Astrocyte of the hippocampus (primary cell): ENCODE results near the gene LSM3.

Experiments used
- DNase-seq: peaks from one replicate; pipeline ENCODE4 v3.0.0; 2011; ENCODE audit warnings: low read depth, low spot score

The LSM3 gene

DNA sequence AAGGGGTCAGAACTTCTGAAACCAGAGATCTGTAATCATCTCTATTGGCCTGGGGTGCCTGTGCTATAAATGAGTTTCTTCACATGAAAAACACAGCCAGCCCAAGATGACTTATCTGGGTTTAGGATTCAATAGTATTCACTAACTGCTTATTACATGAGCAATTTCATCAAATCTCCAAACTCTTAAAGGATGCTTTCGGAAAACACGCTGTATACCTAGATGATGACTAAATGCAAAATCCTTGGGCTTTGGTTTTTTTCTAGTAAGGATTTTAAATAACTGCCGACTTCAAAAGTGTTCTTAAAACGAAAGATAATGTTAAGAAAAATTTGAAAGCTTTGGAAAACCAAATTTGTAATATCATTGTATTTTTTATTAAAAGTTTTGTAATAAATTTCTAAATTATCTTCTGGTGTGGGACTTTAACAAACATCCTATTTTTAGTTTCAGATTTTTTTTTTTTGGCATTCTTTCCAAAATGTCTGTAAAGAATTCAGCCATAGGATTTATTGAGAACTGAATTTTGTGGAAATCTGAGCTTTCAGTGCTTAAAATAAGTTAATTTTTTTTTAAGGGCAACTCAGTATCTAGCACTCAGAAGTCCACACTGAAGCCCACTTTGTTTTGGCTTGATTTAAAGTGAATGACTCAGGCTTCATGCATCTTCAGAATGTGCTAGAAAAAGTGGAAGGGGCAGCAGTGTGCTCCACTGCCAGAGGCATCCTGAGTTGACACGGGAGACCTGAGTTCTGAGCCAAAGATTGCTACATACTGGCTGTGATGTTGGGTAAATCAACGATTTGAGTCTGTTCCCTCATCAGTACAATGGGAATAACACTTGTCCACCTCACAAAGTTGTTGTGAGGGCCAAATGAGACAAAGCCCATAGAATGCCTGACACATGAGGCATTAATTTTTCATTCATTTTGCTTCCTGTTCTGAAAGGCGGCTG is 35.1 kb upstream of the LSM3 start:
- DNase-seq, result peak; percentile 95

DNA sequence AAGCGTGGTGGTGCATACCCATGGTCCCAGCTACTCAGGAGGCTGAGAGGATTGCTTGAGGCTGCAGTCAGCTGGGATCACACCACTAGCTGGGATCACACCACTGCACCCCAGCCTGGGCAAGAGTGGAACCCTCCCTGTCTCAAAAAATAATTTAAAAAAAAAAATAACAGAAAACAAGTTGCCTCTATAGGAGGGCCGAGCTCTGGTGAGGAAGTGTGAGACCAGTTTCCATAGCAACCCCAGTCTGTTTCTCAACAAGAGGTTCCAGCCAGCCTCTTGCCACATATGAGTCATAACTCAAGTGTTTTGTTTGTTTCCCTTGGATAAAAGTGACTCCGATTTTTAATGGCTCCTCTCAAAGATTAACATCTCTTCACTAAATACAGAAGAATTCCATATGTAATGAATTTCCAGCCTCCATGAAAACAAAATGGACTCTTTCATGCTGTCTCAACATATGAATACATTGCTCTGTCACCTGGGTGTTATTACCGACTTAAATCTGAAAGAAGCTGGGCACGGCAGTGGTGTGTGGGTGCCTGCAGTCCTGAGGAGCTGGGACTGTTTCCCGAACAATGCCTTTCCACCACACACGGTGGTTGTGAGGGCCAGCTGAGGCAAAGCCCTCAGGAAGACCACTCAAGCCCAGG is 34.1 kb upstream of the LSM3 start:
- DNase-seq, result peak; percentile 97

DNA sequence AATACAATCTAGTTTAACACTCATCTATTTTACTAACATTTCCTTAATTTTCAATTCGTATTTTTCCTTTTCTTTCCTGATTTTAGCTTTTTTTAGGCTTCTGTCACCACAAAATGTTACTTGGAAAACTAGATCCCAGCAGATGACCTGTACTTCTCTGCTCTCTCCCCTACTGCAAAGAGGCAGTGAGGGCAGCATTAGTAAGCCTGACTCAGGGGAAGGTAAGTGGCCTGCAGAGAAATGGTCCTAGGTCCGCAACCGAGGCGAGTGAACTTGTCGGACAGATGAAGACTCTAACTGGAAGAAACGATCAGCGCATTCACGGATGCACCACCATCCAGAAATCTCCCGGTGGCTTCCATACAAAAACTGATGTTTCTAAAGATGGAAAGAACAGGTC is 33.4 kb upstream of the LSM3 start:
- DNase-seq, result peak; percentile 67

DNA sequence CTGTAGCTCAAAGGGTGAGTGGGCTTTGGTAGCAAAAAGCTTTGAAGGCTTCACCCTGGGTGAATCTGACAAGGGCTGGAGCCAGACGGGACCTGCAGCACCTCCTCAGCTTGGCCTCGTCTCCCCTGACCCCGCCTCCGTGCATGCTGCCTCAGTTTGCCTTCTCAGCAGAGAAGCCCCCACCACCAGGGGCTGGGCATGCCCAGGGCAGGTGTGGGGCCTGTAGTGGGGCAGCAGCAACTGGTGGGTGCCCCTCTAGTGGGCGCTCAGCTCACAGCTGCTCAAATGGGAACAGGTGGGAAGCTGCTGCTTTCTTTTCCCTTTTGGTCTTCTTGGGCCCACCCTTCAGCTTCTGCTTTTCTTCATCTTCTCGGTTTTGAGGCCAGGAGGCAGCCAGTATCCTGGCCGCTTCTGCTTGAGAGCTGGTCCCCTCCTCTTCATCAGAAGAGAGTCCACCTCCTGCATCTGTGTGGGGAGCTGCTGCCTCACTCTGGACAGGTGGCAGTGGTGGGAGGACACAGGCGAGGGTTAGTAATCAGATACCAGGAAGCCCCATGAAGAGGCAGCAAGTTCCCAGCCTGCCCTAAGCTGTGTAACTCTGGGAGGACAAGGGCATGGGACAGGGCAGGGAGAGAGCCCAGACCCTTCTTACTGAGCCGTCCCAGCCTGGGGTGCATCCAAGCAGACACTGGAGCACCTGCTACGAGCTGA is 32.8 kb upstream of the LSM3 start:
- no peak for DNase-seq

DNA sequence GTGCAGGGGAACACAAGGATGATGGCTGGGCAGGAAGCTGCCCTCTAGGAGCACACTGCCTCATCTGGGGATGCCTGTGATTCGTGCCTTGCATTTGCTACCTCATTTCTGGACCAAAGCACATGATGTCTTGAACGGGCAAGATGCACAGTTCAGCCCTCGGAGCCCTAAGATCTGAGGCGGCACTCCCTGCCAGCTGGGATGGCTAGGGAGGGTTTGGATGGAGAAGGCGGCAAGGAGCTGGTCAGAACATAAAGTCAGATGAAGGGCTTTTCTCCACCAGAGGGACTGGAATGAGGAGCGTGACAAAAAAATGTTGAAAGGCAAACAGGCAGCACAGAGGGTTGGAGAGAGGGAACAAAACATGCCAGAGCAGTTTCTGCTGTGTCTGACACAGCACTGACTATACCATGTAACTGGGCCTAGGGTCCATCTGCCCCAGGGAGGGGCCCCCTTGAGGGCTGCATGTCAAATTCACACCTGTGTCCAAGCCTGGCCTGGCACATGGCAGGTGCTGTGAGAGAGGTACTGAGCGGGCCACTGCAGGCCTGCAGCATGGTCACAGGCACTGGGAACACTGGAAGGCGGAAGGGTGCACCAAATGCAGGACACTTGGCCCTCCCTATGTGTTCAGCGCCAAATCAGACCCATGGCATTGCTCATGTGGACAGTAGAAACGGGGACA is 32.1 kb upstream of the LSM3 start:
- DNase-seq, result no peak

DNA sequence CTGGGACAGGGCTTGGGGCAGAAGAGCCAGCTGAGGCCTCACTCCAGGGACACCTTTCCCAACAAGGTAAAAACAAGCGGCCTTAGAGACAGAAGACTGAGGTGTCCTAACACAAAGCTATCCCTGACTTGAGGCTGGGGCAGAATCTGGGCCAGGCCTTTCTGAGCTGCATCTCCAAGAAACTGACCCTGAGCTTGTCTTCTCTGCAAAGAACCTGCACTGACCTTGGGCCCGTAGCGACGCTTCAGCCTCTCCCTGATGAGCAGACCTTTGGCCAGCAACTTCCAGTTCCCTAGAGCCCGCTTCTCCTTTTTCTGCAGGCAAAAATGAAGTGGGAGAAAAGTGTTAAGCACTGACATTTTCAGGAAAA is 31.6 kb upstream of the LSM3 start:
- DNase-seq, result no peak

DNA sequence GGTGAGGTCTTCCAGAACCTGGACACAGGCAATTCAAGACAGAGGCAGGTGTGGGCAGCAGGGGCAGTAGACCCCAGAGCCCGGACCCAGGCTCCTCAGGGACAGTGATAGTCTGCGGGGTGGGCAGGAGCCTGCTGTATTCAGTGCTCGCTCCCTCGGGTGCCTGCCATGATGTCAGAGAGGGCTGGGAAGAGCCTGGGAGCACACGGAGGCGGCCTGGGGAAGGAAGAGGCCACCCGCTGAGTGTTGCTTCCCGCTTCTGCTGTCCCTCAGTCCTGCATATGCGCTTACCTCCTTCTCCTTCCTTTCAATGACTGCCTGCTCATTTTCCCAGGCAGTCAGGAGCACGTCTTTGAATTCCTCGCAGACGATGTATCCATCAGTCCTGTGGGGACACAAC is 31.0 kb upstream of the LSM3 start:
- DNase-seq, result no peak

DNA sequence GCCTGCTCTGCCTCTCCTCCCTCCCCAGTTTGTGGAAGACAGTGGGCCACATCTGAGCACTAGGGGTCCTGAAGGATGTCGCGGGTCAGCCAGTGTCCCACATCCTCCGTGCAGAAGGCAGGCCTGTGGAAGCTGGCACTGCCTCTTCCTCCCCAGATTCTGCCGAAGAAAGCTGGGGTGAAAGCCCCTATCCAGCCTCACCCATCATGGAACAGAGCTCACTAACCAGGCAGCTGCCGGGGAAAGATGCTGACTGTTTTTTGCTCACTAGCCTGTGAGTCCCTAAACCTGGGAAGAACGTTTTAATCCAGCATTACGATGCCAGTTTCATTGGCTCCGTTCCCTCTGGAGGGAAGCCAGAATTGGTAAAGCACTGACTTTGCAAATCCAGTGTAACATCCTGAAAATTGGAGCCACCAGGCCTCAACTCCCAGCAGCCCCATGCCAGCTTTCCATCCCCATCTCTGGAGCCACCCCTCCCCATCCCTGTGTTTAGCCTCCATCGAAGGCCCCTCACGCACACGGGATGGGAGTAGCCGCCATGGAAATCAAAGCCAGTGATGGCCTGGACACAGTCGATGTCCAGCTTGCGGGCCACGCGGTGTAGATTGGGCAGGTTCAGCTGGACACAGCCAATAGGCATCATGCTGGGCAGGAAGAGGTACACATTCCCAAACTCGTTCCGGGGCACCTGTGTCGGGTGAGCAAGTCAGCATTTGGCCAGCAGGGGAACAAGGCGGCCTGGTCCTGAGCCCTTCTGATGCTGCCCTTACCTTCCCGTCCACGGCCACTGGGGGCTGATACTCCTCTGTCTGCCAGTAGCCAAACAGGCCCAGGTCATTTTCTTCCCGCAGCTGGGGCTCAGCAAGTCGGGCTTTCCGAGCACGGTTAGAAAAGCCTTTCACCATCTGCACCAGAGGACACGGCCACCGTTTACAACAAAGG is 30.3 kb upstream of the LSM3 start:
- no peak for DNase-seq

DNA sequence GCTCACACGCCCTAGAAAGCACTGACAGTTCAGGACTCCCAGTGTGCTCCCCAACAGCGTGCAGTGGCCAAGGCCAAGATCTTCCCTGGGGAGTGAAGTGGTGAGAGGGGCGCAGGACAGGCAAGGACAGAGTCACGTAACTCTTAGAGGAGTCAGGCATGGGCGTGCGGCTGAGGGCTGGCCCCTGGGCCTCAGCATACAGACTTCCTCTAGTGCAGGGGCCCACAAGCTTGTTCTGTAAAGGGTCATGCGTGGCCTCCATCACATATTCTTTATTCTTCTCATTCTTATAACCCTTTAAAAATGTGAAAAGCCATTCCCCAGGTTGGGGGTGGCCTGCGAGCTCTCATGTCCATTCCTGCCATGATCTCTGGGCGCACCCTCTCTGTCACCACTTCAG is 28.5 kb upstream of the LSM3 start:
- DNase-seq, result no peak

DNA sequence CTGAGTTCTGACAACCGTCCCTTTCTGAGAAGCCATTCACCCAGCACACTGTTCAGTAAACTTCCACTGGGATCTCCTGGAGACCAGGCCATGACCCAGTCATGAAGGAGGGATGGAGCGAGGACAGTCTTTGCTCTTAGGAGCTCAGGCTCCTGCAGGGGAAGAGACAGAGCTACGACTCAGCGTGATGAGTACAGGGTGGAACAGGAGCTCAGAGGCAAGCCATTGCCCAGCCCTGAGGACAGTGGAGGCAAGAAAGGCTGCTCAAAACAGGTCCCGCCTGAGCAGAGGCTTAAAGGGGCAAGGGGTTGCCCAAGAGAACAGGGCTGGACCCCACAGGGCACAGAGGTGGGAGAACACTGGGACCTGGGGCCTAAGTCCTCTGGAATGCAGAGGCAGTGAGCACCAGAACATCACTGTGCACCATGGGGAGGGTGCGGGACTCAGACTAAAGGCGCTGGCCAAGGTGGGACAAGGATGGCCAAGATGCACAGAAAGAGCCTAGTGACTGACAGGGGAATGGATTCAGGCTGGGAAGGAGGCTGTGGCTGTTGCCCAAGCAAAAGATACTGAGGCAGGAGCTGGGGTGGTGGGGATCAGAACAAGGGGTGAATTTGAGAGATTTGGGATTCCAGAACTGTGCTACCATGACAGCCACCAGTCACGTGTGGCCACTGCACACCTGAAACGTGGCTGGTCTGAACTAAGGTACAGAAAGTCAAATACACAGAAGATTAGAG is 28.0 kb upstream of the LSM3 start:
- no peak for DNase-seq

DNA sequence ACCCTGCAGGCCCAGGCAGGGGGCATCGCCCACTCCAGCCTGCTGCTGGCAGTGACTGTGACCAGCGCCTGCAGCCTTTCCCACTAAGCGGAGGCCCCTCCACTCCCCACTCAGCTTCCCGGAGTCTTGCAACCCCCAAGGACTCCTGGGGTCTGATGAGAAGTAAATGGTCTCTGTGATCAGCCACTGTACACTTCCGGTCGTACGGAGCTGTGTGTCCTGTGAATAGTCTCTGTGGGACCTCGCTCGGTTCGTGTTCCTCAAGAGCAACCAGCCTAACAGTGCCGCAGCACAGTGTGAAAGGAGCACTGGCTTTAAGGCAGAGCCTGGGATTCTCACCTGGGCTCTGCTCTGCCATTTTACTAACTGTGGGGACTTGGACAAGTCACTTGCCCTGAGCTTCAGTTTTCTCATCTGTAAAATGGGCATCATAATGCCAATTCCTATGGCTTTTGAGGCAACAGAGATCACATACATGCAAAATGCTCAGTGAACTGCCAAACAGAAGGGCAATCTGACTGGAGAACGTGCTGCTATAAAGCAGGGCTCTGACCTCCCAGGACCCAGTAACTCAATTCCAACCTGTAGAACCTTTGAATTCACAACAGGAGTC is 27.0 kb upstream of the LSM3 start:
- DNase-seq, result no peak

DNA sequence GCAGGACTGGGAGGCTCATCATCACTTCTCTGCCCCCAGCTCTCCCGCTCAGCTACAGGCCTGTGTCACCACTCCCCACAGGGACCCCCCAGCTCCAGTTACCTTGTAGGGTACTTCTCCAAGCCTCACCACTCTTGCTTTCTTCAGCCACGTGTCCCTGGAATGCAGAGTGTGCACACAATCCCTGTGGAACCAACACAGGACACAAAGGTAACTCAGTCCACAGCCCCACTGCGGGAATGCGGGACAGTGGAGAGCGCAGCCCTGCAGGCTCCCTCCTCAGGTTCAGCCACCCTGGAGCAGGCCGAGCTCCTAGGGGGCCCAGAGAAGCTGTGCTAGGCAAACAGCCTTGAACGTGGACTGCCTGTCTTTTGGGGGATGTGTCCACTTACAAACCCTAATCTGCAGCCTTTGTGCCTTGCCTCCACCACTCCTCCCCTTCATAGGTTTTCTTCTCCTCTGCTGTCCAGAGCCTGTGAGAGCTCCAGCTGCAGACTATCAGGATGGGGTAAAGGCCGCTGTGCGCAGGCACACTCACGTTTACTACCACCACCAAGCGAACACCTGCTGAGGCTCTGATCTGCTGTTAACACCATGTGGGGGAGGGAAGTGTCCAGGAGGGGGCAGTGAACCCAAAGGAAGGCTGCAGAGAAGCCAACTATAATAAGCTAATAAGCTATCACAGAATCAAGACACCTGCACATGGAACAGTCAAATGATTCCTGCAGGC is 26.2 kb upstream of the LSM3 start:
- DNase-seq, result no peak

DNA sequence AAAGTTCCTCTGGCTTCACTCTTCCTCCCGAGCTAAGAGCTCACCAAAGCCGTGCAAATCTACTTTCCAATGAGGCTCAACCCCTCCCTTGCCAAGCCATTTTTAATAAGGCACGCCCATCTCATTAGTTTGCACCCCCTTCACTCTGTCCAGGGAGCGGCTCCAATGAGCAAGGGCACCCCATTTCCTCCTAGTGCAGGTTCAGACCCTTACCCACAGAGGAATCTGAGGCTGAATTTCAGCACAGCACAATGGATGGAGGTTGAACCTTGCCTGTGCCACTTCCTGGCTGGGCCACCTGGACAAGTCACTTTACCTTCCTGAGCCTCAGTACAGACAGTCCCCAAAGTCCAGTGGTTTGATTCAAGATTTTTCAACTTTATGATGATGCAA is 25.7 kb upstream of the LSM3 start:
- no peak for DNase-seq

DNA sequence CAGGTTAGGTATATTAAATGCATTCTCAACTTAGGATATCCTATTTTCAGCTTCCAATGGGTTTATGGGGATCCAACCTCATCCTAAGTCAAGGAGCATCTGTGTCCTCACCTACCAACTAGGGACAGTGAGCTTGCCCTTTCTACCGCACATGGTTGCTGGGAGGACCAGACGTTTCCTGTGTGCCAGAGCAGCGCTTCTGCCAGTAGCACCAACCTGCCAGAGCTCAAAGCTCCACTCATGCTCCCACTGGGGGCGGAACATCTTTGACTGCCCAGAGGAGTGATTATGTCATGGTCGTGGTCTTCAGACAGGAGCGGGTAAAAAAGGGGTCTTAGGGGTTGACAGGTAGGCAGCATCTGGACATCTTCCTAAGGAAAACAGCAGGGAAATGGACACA is 25.0 kb upstream of the LSM3 start:
- DNase-seq, result no peak

DNA sequence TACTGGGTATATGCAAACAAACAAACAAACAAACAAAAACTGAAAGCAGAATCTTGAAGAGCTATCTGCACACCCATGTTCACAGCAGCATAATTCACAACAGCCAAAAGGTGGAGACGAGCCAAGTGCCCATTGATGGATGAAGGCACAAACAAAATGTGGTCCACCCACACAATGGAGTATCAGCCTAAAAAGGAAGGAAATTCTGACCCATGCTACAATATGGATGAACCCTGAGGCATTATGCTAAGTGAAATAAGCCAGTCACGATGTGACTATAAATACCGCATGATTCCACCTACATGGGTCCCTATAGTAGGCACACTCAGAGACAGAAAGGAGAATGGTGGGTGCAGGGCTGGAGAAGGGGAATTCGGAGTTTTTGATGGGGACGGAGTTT is 24.3 kb upstream of the LSM3 start:
- no peak for DNase-seq

DNA sequence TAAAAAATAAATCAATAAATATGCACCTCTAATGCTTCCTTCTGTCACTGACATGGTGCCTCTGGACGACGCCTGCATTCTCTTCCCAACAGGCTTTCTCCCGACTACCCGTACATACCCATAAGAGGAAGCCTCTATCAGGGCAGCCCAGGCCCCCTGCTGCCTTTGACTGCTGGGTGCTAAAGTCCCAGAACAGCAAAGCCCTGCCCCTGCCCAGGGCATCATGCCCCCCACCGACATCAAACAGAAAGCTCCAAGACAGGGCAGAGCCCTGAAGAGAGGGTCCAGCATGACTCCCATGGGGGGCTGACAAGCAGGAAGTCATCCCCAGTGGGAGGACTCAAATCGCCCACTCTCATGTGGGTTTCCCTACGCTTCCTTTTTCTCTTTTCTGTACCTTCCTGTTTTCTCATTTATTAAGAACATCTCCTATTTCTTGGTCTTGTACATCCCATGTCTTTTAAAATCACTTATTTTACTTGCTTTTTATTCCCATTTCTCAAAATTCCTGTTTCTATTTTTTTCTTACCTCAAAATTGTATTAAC is 23.6 kb upstream of the LSM3 start:
- DNase-seq, result no peak

DNA sequence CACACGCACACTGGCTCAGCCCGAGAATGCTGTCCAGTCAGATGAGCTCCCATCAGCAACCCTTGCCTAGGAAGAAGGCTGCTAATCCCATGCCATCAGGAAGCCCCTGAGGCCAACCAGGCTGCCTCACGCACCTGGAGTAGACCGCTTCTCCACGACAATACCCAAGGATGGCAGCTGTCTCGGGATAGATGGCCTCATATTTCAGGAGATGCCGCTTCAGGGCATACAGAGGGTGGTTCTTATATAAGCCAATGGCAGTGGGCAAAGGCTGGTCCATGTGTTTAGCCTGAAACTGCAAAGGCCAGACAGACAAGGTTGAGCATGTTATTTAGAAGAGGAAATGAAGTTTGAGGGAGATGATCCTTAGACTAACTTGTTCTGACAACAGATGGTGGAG is 22.4 kb upstream of the LSM3 start:
- DNase-seq, result no peak

DNA sequence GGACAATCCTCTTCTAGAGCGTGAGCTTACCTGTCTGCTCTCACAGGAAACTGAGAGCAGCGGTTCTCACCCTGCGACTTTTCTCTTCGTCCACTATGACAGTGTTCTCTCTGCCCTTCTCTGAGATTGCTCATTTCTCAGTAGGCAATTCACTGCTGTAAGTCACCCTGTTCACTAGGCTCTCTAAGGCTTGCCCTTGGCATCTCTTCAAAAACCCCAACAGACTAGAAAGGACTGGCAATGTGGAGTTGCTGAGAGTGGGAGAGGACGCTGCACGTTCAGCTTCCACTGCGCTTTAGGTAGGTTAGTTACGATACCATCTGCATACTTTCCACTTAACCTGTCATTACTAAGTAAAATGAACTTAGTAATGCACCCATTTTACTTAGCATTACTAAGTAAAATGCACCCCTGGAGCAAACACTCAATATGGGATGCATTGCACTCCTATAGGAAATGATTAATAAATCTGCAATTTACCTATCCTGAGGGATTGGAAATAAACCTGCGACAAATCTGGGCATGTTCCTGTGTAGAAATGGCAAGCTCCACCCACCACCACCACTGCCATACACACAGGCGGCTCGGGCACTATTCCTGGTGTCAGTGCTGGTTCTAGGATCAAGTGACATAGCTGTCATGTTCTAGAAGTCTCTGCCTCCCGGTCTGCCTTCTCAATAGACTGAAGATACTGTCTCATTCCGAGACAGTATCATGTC is 21.6 kb upstream of the LSM3 start:
- DNase-seq, result no peak
